WTC11 (cell line): ENCODE data around the gene SLU7. TPM values are rescaled to one million over a fixed set of nuclear protein-coding genes. Genes with fewer than 3 reads are reported as not detected.

Experiments used
- ATAC-seq: fragments of 200-7000 bp; cut with Tn5 transposase; 2 replicates; pipeline ENCODE4 v1.10.0; 2021; ENCODE audit warnings: mild to moderate bottlenecking, moderate library complexity
- CTCF ChIA-PET: fragments of 300-600 bp; sonication (Branson Sonifier 250); formaldehyde crosslinking; loops from one replicate; lab custom pipeline; 2021; ENCODE audit warnings: antibody characterized with exemption; lab: Charles Lee
- POLR2A ChIA-PET: fragments of 350-600 bp; sonication (Branson Sonifier 250); formaldehyde crosslinking; loops from one replicate; lab custom pipeline; 2021; ENCODE audit warnings: antibody characterized with exemption; lab: Charles Lee
- DNase-seq: peaks from one replicate; pipeline ENCODE4 v3.0.0; 2021; ENCODE audit warnings: low spot score
- H3K27ac Mint-ChIP-seq: 2 replicates; pipeline ENCODE4 v1.8.0; 2021; ENCODE audit warnings: mixed read lengths
- H3K27me3 Mint-ChIP-seq: 2 replicates; pipeline ENCODE4 v1.8.0; 2021; ENCODE audit warnings: low read depth, mild to moderate bottlenecking, moderate library complexity, mixed read lengths
- H3K36me3 Mint-ChIP-seq: 2 replicates; pipeline ENCODE4 v1.8.0; 2021; ENCODE audit warnings: mixed read lengths
- H3K4me1 Mint-ChIP-seq: 2 replicates; pipeline ENCODE4 v1.8.0; 2022; ENCODE audit warnings: mixed read lengths
- H3K4me3 Mint-ChIP-seq: 2 replicates; pipeline ENCODE4 v1.8.0; 2021; ENCODE audit warnings: mild to moderate bottlenecking, moderate library complexity, mixed read lengths
- H3K9me3 Mint-ChIP-seq: 2 replicates; pipeline ENCODE4 v1.8.0; 2021; ENCODE audit warnings: mixed read lengths
- AR ChIP-seq: fragments of 250-450 bp; sonication (Bioruptor Pico); IDR thresholded peaks from 2 replicates; pipeline ENCODE4 v1.9.0; 2021; ENCODE audit warnings: mild to moderate bottlenecking
- ATF1 ChIP-seq: sonication (generic); formaldehyde crosslinking; IDR thresholded peaks from 2 replicates; pipeline ENCODE4 v1.8.1; 2023; ENCODE audit warnings: mild to moderate bottlenecking, moderate library complexity, missing genetic modification reagents
- CREB1 ChIP-seq: sonication (generic); formaldehyde crosslinking; IDR thresholded peaks from 2 replicates; pipeline ENCODE4 v1.8.0; 2023; ENCODE audit warnings: mild to moderate bottlenecking, missing genetic modification reagents
- GTF2I ChIP-seq: fragments of 250-450 bp; sonication (Bioruptor Pico); conservative IDR thresholded peaks from 2 replicates; pipeline ENCODE4 v1.4.0; 2021; ENCODE audit warnings: mild to moderate bottlenecking
- HMGA2 ChIP-seq: fragments of 250-450 bp; sonication (Bioruptor Pico); IDR thresholded peaks from 2 replicates; pipeline ENCODE4 v1.4.0; 2021; ENCODE audit warnings: mild to moderate bottlenecking, moderate library complexity
- IRF2 ChIP-seq: sonication (generic); formaldehyde crosslinking; IDR thresholded peaks from 2 replicates; pipeline ENCODE4 v1.8.0; 2022; ENCODE audit warnings: low read depth, missing genetic modification reagents, borderline replicate concordance
- NFATC4 ChIP-seq: fragments of 250-450 bp; sonication (Bioruptor Pico); IDR thresholded peaks from 2 replicates; pipeline ENCODE4 v1.9.0; 2021; ENCODE audit warnings: mild to moderate bottlenecking
- NR1H2 ChIP-seq: sonication (generic); formaldehyde crosslinking; IDR thresholded peaks from 2 replicates; pipeline ENCODE4 v1.9.0; 2021; ENCODE audit warnings: mild to moderate bottlenecking, moderate library complexity, missing genetic modification reagents
- RORB ChIP-seq: fragments of 250-450 bp; sonication (Bioruptor Pico); IDR thresholded peaks from 2 replicates; pipeline ENCODE4 v1.9.0; 2021; ENCODE audit warnings: mild to moderate bottlenecking
- SMAD3 ChIP-seq: sonication (generic); formaldehyde crosslinking; IDR thresholded peaks from 2 replicates; pipeline ENCODE4 v1.8.0; 2022; ENCODE audit warnings: missing genetic modification reagents, mild to moderate bottlenecking, borderline replicate concordance
- TP53 ChIP-seq: sonication (generic); formaldehyde crosslinking; IDR thresholded peaks from 2 replicates; pipeline ENCODE4 v1.8.1; 2023; ENCODE audit warnings: mild to moderate bottlenecking, missing genetic modification reagents
- ZNF263 ChIP-seq: sonication (generic); formaldehyde crosslinking; IDR thresholded peaks from 2 replicates; pipeline ENCODE4 v1.8.1; 2022; ENCODE audit warnings: low read depth, mild to moderate bottlenecking, moderate library complexity, missing genetic modification reagents
- total RNA-seq: library from RNA; stranded (reverse); gene quantifications from 3 replicates; pipeline ENCODE4 v1.2.3, GENCODE V29; 2021
- TF ChIP-seq, protein P1 (sequence below): sonication (generic); formaldehyde crosslinking; IDR thresholded peaks from 2 replicates; pipeline ENCODE4 v1.8.1; 2022; ENCODE audit warnings: mild to moderate bottlenecking, missing genetic modification reagents, moderate library complexity, borderline replicate concordance
- TF ChIP-seq, protein P2 (sequence below): sonication (generic); formaldehyde crosslinking; IDR thresholded peaks from 2 replicates; pipeline ENCODE4 v1.8.1; 2022; ENCODE audit warnings: low read depth, mild to moderate bottlenecking, moderate library complexity, missing genetic modification reagents, borderline replicate concordance
- TF ChIP-seq, protein P3 (sequence below): sonication (generic); formaldehyde crosslinking; IDR thresholded peaks from 2 replicates; pipeline ENCODE4 v1.8.0; 2022; ENCODE audit warnings: mild to moderate bottlenecking, missing genetic modification reagents
- TF ChIP-seq, protein P4 (sequence below): sonication (generic); formaldehyde crosslinking; IDR thresholded peaks from 2 replicates; pipeline ENCODE4 v1.8.1; 2023; ENCODE audit warnings: mild to moderate bottlenecking, missing genetic modification reagents, moderate library complexity
- TF ChIP-seq, protein P5 (sequence below): fragments of 250-450 bp; sonication (Bioruptor Pico); IDR thresholded peaks from 2 replicates; pipeline ENCODE4 v2.1.2; 2022; ENCODE audit warnings: mild to moderate bottlenecking, moderate library complexity
- TF ChIP-seq, protein P6 (sequence below): sonication (generic); formaldehyde crosslinking; IDR thresholded peaks from 2 replicates; pipeline ENCODE4 v1.8.1; 2022; ENCODE audit warnings: missing genetic modification reagents, borderline replicate concordance
- TF ChIP-seq, protein P7 (sequence below): sonication (generic); formaldehyde crosslinking; IDR thresholded peaks from 2 replicates; pipeline ENCODE4 v1.8.1; 2023; ENCODE audit warnings: mild to moderate bottlenecking, moderate library complexity, missing genetic modification reagents

The SLU7 gene
- total RNA-seq, 1 experiment from 2014 or later: 32.5 TPM

- DNase-seq (no peak), ATAC-seq (no peak)
- POLR2A ChIA-PET: interaction anchor here (0.6 to 0.9 kb wide), 3 partner anchors 14 to 179 kb away, joined by 3 to 6 read pairs (median 6); no protein-coding TSS in a partner anchor
- H3K36me3 Mint-ChIP-seq: no peaks in the 10 kb centered on the region
- H3K9me3 Mint-ChIP-seq: no peaks in the 10 kb centered on the region
- CTCF ChIA-PET: interaction anchor here (0.6 to 1.5 kb wide), 3 partner anchors 13 to 84 kb away, joined by 3 to 10 read pairs (median 3); no protein-coding TSS in a partner anchor
- no peak overlapping the region for H3K27ac Mint-ChIP-seq
- no peak overlapping the region for H3K4me3 Mint-ChIP-seq
- H3K27me3 Mint-ChIP-seq: peaks cover 8% of the 10 kb centered on the region; the same call in 1 of the 2 replicates
- TF ChIP-seq, protein P1, sequence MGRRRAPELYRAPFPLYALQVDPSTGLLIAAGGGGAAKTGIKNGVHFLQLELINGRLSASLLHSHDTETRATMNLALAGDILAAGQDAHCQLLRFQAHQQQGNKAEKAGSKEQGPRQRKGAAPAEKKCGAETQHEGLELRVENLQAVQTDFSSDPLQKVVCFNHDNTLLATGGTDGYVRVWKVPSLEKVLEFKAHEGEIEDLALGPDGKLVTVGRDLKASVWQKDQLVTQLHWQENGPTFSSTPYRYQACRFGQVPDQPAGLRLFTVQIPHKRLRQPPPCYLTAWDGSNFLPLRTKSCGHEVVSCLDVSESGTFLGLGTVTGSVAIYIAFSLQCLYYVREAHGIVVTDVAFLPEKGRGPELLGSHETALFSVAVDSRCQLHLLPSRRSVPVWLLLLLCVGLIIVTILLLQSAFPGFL (CRISPR knock-in tag): no peak
- TF ChIP-seq, protein P2, sequence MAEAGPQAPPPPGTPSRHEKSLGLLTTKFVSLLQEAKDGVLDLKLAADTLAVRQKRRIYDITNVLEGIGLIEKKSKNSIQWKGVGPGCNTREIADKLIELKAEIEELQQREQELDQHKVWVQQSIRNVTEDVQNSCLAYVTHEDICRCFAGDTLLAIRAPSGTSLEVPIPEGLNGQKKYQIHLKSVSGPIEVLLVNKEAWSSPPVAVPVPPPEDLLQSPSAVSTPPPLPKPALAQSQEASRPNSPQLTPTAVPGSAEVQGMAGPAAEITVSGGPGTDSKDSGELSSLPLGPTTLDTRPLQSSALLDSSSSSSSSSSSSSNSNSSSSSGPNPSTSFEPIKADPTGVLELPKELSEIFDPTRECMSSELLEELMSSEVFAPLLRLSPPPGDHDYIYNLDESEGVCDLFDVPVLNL (CRISPR knock-in tag): no peak
- no peak for TF ChIP-seq SMAD3 (CRISPR knock-in tag)
- TF ChIP-seq GTF2I (CRISPR knock-in tag): no peak
- TF ChIP-seq RORB (CRISPR knock-in tag): no peak
- TF ChIP-seq NR1H2 (CRISPR knock-in tag): no peak
- TF ChIP-seq, protein P3, sequence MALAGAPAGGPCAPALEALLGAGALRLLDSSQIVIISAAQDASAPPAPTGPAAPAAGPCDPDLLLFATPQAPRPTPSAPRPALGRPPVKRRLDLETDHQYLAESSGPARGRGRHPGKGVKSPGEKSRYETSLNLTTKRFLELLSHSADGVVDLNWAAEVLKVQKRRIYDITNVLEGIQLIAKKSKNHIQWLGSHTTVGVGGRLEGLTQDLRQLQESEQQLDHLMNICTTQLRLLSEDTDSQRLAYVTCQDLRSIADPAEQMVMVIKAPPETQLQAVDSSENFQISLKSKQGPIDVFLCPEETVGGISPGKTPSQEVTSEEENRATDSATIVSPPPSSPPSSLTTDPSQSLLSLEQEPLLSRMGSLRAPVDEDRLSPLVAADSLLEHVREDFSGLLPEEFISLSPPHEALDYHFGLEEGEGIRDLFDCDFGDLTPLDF (CRISPR knock-in tag): no peak
- TF ChIP-seq ATF1: no peak
- TF ChIP-seq, protein P4, sequence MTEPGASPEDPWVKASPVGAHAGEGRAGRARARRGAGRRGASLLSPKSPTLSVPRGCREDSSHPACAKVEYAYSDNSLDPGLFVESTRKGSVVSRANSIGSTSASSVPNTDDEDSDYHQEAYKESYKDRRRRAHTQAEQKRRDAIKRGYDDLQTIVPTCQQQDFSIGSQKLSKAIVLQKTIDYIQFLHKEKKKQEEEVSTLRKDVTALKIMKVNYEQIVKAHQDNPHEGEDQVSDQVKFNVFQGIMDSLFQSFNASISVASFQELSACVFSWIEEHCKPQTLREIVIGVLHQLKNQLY (CRISPR knock-in tag): no peak
- no peak for TF ChIP-seq NFATC4 (CRISPR knock-in tag)
- no peak for TF ChIP-seq AR
- no peak for TF ChIP-seq ZNF263
- no peak for TF ChIP-seq IRF2 (CRISPR knock-in tag)
- TF ChIP-seq CREB1: no peak
- TF ChIP-seq, protein P5, sequence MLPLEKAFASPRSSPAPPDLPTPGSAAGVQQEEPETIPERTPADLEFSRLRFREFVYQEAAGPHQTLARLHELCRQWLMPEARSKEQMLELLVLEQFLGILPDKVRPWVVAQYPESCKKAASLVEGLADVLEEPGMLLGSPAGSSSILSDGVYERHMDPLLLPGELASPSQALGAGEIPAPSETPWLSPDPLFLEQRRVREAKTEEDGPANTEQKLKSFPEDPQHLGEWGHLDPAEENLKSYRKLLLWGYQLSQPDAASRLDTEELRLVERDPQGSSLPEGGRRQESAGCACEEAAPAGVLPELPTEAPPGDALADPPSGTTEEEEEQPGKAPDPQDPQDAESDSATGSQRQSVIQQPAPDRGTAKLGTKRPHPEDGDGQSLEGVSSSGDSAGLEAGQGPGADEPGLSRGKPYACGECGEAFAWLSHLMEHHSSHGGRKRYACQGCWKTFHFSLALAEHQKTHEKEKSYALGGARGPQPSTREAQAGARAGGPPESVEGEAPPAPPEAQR (CRISPR knock-in tag): no peak
- TF ChIP-seq TP53 (CRISPR knock-in tag): no peak
- TF ChIP-seq, protein P6, sequence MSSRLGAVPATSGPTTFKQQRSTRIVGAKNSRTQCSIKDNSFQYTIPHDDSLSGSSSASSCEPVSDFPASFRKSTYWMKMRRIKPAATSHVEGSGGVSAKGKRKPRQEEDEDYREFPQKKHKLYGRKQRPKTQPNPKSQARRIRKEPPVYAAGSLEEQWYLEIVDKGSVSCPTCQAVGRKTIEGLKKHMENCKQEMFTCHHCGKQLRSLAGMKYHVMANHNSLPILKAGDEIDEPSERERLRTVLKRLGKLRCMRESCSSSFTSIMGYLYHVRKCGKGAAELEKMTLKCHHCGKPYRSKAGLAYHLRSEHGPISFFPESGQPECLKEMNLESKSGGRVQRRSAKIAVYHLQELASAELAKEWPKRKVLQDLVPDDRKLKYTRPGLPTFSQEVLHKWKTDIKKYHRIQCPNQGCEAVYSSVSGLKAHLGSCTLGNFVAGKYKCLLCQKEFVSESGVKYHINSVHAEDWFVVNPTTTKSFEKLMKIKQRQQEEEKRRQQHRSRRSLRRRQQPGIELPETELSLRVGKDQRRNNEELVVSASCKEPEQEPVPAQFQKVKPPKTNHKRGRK (CRISPR knock-in tag): no peak
- no peak for TF ChIP-seq HMGA2
- TF ChIP-seq, protein P7, sequence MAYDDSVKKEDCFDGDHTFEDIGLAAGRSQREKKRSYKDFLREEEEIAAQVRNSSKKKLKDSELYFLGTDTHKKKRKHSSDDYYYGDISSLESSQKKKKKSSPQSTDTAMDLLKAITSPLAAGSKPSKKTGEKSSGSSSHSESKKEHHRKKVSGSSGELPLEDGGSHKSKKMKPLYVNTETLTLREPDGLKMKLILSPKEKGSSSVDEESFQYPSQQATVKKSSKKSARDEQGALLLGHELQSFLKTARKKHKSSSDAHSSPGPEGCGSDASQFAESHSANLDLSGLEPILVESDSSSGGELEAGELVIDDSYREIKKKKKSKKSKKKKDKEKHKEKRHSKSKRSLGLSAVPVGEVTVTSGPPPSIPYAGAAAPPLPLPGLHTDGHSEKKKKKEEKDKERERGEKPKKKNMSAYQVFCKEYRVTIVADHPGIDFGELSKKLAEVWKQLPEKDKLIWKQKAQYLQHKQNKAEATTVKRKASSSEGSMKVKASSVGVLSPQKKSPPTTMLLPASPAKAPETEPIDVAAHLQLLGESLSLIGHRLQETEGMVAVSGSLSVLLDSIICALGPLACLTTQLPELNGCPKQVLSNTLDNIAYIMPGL (CRISPR knock-in tag): no peak
- peaks cover 8% of the 10 kb centered on the region for H3K4me1 Mint-ChIP-seq
Measured at GRCh38 chr5:160377651-160378050, 41.2 kb downstream of the SLU7 start.
